ENCODE measurements around the gene BCKDHB. TPM values are rescaled to one million over a fixed set of nuclear protein-coding genes. Genes with fewer than 3 reads are reported as not detected.

BCKDHB gene
- total RNA-seq, 6 experiments from 2014 or later = 16.7 to 20.2 (median 18.7) TPM

GRCh38 chr6:80321011-80321410, 214.5 kb downstream of the BCKDHB start:
- Mint-ChIP-seq H3K9me3 (no peaks in the 10 kb centered on the region), H3K36me3 (ENCODE audit: low read depth) (no peaks in the 10 kb centered on the region), H3K27me3 (ENCODE audit: insufficient read depth) (no peaks in the 10 kb centered on the region), H3K27ac (no peak overlapping the region), H3K4me3 (no peak overlapping the region), H3K4me1 (ENCODE audit: low read depth) (peaks cover 15% of the 10 kb centered on the region)
- TF ChIP-seq, protein P1, sequence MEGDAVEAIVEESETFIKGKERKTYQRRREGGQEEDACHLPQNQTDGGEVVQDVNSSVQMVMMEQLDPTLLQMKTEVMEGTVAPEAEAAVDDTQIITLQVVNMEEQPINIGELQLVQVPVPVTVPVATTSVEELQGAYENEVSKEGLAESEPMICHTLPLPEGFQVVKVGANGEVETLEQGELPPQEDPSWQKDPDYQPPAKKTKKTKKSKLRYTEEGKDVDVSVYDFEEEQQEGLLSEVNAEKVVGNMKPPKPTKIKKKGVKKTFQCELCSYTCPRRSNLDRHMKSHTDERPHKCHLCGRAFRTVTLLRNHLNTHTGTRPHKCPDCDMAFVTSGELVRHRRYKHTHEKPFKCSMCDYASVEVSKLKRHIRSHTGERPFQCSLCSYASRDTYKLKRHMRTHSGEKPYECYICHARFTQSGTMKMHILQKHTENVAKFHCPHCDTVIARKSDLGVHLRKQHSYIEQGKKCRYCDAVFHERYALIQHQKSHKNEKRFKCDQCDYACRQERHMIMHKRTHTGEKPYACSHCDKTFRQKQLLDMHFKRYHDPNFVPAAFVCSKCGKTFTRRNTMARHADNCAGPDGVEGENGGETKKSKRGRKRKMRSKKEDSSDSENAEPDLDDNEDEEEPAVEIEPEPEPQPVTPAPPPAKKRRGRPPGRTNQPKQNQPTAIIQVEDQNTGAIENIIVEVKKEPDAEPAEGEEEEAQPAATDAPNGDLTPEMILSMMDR (IDR thresholded peaks at IDR 0.05) = no peak
- DNase-seq = no peak

DNA sequence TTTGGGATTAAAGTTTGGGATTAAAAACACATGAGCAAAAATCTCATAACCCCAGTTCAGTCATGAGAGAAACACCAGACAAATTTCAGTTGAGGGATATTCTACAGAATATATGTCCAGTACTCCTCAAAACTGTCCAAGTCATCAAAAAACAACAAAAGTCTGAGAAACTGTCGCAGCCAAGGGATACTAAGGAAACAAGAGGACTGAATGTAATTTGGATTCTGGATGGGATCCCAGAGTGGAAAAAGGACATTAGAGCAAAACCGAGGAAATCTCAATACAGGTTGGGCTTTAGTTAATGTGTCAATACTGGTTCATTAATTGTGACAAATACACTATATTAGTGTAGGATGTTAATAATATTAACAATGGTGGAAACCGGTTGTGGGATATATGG, 219.3 kb downstream of the BCKDHB start:
- H3K36me3 Mint-ChIP-seq (ENCODE audit: low read depth) = peaks cover 8% of the 10 kb centered on the region; the same call in 1 of the 2 replicates
- peaks cover 23% of the 10 kb centered on the region for H3K4me1 Mint-ChIP-seq (ENCODE audit: low read depth)
- H3K9me3 Mint-ChIP-seq = no peaks in the 10 kb centered on the region
- H3K27ac Mint-ChIP-seq = no peak overlapping the region
- DNase-seq = no peak
- no peaks in the 10 kb centered on the region for H3K27me3 Mint-ChIP-seq (ENCODE audit: insufficient read depth)
- TF ChIP-seq, protein P1 (IDR thresholded peaks at IDR 0.05) = no peak
- H3K4me3 Mint-ChIP-seq = no peak overlapping the region

GRCh38 chr6:80328652-80329051, 222.2 kb downstream of the BCKDHB start:
- DNase-seq = no peak
- Mint-ChIP-seq H3K36me3 (ENCODE audit: low read depth) (peaks cover 8% of the 10 kb centered on the region; the same call in 1 of the 2 replicates), H3K27ac (no peak overlapping the region), H3K9me3 (no peaks in the 10 kb centered on the region), H3K4me3 (no peak overlapping the region), H3K4me1 (ENCODE audit: low read depth) (peaks cover 23% of the 10 kb centered on the region), H3K27me3 (ENCODE audit: insufficient read depth) (no peaks in the 10 kb centered on the region)
- TF ChIP-seq, protein P1 (IDR thresholded peaks at IDR 0.05) = no peak

GRCh38 chr6:80329496-80329895, 223.0 kb downstream of the BCKDHB start:
- Mint-ChIP-seq H3K9me3 (no peaks in the 10 kb centered on the region), H3K27me3 (ENCODE audit: insufficient read depth) (no peaks in the 10 kb centered on the region), H3K27ac (no peak overlapping the region), H3K4me3 (no peak overlapping the region), H3K4me1 (ENCODE audit: low read depth) (peaks cover 28% of the 10 kb centered on the region), H3K36me3 (ENCODE audit: low read depth) (peaks cover 8% of the 10 kb centered on the region; the same call in 1 of the 2 replicates)
- TF ChIP-seq, protein P1 (IDR thresholded peaks at IDR 0.05) = no peak
- DNase-seq = no peak

DNA sequence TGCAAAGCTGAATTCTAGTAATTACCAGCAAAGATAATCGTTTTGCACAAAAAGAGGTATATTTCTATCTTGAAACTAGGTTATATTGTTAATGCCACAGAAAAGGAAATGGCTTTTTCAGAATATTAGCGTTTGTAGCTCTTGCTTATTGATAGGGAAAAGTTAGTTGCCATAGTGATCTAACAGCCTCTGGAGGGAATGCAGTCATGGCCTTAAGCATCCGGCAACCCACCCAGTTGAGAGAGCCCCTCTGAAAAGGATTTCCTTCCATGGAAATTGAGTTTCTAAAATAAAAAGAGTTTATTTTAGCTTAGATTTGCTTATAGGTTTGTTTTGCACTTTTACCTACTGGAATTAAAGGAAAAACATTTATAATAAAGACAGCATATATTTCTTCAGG, 224.5 kb downstream of the BCKDHB start:
- no peaks in the 10 kb centered on the region for H3K27me3 Mint-ChIP-seq (ENCODE audit: insufficient read depth)
- TF ChIP-seq, protein P1 (IDR thresholded peaks at IDR 0.05) = no peak
- no peak overlapping the region for H3K27ac Mint-ChIP-seq
- H3K9me3 Mint-ChIP-seq = no peaks in the 10 kb centered on the region
- H3K4me1 Mint-ChIP-seq (ENCODE audit: low read depth) = peaks cover 26% of the 10 kb centered on the region
- H3K36me3 Mint-ChIP-seq (ENCODE audit: low read depth) = peaks cover 8% of the 10 kb centered on the region; the same call in 1 of the 2 replicates
- no peak for DNase-seq
- H3K4me3 Mint-ChIP-seq = no peak overlapping the region

- no peak overlapping the region for H3K4me3 Mint-ChIP-seq
- H3K27me3 Mint-ChIP-seq (ENCODE audit: insufficient read depth) = no peaks in the 10 kb centered on the region
- H3K9me3 Mint-ChIP-seq = no peaks in the 10 kb centered on the region
- H3K4me1 Mint-ChIP-seq (ENCODE audit: low read depth) = peaks cover 31% of the 10 kb centered on the region
- no peak overlapping the region for H3K27ac Mint-ChIP-seq
- H3K36me3 Mint-ChIP-seq (ENCODE audit: low read depth) = peaks cover 5% of the 10 kb centered on the region; the same call in 1 of the 2 replicates
- TF ChIP-seq, protein P1 (IDR thresholded peaks at IDR 0.05) = no peak
- DNase-seq = no peak
Measured at GRCh38 chr6:80331522-80331921, 225.1 kb downstream of the BCKDHB start.

Data from HFFc6 (cell line).